Inflammatory macrophage (primary cell): ENCODE data around the gene ZBTB44.
"Not testable (repeated sequence)": the region's sequence is repeated elsewhere in the genome, so short reads cannot be mapped to it uniquely, and the experiment has no call there.

Experiments used
- DNase-seq, 2 donors: peaks; one replicate each; pipeline ENCODE4 v3.0.0-alpha.2; 2020 to 2022
- total RNA-seq, 18 experiments: gene quantifications; one replicate each; lab custom pipeline; 2026; ENCODE audit warnings: mixed read lengths in 6 of 18, inconsistent platforms in 2 of 18; lab: John Stamatoyannopoulos, UW

ZBTB44 gene, protein sequence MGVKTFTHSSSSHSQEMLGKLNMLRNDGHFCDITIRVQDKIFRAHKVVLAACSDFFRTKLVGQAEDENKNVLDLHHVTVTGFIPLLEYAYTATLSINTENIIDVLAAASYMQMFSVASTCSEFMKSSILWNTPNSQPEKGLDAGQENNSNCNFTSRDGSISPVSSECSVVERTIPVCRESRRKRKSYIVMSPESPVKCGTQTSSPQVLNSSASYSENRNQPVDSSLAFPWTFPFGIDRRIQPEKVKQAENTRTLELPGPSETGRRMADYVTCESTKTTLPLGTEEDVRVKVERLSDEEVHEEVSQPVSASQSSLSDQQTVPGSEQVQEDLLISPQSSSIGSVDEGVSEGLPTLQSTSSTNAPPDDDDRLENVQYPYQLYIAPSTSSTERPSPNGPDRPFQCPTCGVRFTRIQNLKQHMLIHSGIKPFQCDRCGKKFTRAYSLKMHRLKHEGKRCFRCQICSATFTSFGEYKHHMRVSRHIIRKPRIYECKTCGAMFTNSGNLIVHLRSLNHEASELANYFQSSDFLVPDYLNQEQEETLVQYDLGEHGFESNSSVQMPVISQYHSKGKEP
- 10.7 to 84.2 (median 28.8) reads per million in 18 experiments for total RNA-seq

GRCh38 chr11:130314750-130315285, at the start of gene ZBTB44:
Gene ZBTB44, minus strand, starts transcription at chr11:130314917. Its CDS starts 53,044 bp downstream, at chr11:130261873.
- peak; percentile 81 to 87 for DNase-seq

DNA sequence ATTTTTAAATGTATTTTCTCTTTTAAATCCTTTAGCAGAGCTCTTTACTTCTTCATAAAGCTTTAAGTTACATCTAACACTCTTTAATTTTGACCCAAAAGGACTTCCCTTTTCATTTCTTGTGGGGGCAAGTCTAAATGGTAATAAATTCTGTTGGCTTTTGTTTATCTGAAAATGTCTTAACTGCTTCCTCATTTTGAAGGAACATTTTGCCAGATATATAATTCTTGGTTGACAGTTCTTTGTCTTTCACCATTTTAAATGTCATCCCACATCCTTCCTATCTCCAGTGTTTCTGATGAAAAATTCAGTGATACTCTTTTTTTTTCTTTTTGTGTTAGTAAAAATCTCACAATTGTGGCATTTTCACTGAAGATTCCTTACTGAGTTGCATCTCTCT, 44.7 kb upstream of the ZBTB44 start:
- no peak for DNase-seq

DNA sequence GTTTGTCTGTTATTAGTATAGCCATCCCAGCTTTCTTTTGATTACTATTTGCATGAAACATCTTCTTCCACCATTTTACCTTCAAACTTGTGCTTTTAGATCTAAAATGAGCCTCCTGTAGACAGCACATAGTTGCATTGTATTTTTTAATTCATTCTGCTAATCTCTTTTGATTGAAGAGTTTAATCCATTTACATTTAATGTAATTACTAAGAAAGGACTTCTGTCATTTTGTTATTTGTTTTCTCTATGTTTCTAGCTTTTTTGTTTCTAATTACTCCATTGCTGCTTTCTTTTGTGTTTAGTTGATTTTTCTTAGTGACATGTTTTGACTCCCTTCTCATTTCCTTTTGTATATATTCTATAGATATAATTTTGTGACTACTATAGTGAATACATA, 43.7 kb upstream of the ZBTB44 start:
- DNase-seq, result no peak

- DNase-seq, result no peak
Observed at GRCh38 chr11:130347261-130347660, 32.5 kb upstream of the ZBTB44 start.

DNA sequence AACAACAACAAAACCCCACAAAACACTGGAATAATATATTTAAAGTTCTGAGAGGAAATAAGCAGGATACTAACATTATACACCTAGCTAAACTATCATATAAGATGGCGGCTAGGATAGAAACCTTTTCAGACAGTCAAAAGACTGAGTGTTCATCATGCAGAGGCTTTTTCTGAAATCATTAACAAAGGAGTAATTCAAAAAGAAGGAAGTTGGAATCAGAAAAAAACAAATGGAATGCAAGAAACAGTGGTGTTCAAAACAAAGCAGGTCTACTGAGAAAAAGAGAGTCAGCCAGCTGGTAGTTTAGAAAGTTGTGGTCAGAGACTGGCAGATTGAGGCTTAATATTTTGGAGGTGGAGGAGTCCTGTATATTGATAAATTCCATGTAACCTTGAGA, 30.1 kb upstream of the ZBTB44 start:
- DNase-seq, result no peak

- no peak for DNase-seq
Observed at GRCh38 chr11:130340671-130341319, 26.1 kb upstream of the ZBTB44 start.

- DNase-seq, result no peak
Observed at GRCh38 chr11:130338667-130339066, 23.9 kb upstream of the ZBTB44 start.

GRCh38 chr11:130337281-130338089, 22.8 kb upstream of the ZBTB44 start:
- DNase-seq, result no peak

DNA sequence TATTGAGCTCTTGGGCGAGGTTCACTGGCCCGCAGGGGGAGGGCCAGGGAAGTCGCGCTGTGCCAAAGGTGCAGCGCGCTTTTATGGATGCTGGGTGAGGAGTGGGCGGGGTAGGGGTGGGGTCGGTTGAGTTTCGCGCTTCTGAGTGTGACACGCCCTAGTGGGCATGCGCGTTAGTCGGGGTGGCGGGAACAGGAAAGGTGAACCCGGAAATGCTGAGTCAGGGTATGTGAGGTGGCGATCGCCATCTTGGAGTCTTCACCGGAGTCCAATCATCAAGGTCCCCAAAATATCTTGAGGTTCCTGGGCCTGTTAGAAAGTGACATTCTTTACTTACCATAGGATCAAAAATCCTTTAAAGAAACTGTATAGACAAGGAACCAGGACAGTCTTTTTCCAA, 16.7 kb upstream of the ZBTB44 start:
- not testable (repeated sequence) for DNase-seq

- no peak for DNase-seq
Observed at GRCh38 chr11:130330101-130330684, 15.5 kb upstream of the ZBTB44 start.

GRCh38 chr11:130328420-130328819, 13.7 kb upstream of the ZBTB44 start:
- DNase-seq, result no peak

DNA sequence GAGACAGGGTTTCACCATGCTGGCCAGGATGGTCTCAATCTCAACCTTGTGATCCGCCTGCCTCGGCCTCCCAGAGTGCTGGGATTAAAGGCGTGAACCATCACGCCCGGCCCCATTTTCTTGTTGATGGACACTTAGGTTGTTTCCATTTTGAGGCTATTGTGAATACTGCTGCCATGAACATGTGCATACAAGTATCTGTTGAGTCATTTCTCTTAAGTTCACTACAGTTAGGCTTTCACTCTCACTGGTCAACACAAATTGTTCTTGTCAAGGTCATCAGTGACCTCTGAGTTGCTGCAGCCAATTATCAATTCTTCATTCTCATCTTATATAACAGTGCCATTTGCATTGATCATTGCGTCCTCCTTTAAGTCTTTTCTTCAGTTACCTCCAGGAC, 13.0 kb upstream of the ZBTB44 start:
- no peak for DNase-seq

GRCh38 chr11:130325691-130326090, 11.0 kb upstream of the ZBTB44 start:
- DNase-seq, result no peak

DNA sequence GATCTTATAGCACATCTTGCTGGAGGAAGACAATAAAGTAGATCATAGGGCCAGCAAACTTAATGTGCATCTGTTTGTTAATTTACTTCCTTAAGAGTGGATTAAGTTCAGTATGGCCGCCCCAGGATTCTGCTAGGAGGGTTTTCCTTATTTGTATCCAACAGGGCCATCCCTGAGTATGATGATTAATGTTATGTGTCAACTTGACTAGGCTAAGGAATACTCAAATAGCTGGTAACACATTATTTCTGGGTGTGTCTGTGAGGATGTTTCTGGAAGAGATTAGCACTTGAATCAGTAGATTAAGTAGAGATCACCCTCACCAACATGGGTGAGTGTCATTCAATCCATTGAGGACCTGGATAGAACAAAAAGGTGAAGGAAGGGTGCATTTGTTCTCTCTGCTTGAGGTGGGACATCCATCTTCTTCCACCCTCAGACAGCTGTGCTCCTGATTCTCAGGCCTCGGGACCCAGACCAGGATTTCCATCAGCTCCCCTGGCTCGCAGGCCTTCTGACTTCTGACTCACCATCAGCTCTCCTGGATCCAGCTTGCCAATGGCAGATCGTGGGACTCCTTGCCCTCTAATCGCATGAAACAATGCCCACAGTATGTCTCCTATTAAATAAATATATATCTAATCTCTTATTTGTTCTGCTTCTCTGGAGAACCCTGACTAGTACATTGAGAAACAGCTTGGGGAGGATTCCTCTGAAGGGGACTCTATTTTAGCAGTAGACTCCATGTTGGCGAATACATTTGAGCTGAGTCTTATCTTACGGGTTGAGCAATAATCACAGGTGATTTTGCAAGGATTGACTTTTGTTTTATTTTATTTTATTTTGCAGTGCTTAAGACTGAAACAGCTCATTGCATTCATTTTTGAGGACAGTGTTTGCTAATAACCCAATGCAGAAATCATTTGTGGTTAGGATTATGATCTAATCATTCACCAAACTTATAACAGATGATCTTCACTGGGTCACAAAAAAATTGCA, 9.0 kb upstream of the ZBTB44 start:
- no peak for DNase-seq

GRCh38 chr11:130322126-130322525, 7.4 kb upstream of the ZBTB44 start:
- no peak for DNase-seq

GRCh38 chr11:130318031-130318673, 3.4 kb upstream of the ZBTB44 start:
- no peak for DNase-seq

DNA sequence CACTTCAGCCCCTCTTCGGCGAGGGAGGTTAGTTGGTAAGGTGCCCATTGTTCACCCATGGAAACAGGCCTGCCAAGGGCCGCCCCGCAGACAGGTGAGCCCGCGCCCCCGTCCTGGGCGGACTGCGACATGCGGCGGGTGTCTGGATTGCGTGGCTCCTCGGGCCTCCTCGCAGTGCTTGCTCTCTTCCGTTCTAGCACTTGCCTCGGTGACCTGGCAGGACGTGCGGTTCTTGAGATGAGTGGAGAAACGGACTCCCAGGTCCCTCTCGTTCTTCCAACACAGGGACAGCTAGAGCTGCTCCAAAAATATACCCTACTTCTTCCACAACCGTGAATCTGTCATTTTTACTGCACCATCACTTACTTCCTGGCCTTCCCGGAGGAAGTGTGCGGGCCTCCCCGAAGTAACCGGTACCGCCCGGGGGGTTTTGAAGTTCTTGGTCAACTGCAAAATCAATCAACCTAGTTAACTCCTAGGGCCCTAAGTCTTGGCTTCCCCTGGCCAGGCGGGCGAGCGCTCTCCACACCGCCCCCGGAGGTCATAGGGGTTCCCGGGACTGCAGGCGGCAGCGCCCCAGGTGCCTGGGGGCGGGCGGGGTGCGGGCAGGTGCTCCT, 745 bp upstream of the ZBTB44 start:
- DNase-seq, result peak in 1 of 2 donors; percentile 6

DNA sequence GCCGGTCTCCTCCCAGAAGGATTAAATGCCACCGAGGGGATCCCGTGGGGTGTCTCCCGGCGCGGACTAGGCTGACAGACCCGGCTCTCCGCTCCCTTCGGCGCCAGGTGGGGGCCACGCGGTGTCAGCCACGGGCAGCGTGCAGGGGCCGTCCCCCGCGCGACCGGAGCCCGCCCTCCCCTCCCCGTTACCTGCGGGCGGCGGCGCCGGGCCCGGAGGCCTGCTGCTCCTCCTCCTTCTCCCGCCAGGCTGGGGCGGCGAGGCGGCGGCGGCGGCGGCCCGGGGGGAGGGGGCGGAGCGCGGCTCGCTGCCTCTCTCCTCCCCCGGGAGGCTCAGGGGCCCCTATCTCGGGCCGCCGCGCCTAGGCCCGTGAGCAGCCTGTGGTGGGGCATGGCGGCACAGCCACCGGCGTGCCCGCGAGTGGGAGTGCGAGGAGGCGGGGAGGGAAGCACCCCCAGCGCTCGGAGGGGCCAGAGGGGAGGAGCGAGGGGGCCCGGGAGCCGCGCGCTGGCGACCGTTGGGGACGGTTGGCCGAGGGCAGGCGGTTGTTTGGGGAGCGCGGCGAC, 450 bp downstream of the ZBTB44 start:
- DNase-seq, result peak; percentile 22 to 48
